SK-N-SH (cell line): Measurements from ENCODE around the gene RPSA. TPM values are rescaled to one million over a fixed set of nuclear protein-coding genes. Genes with fewer than 3 reads are reported as not detected.

Experiments
- CTCF ChIA-PET: fragments of 300-600, 350-600 bp; formaldehyde crosslinking; extraction: SDS; loops from one replicate; lab custom pipeline; 2021; lab: Yijun Ruan, JAX
- POLR2A ChIA-PET: fragments of 350-600 bp; sonication (Branson Sonifier 250); formaldehyde crosslinking; extraction: SDS; loops from one replicate; lab custom pipeline; 2020; ENCODE audit warnings: antibody characterized with exemption, inconsistent platforms; lab: Yijun Ruan, JAX
- DNase-seq: peaks from one replicate; pipeline ENCODE4 v3.0.0; 2012
- H2AFZ ChIP-seq: fragments of 200-600 bp; sonication (generic); 2 replicates; pipeline ENCODE4 v1.8.1; 2016; ENCODE audit warnings: antibody characterized with exemption, mild to moderate bottlenecking, low read depth
- H3F3A ChIP-seq: fragments of 200-600 bp; sonication (generic); replicated peaks from 2 replicates; pipeline ENCODE3; 2016; ENCODE audit warnings: antibody characterized with exemption, mild to moderate bottlenecking; ENCODE audit not compliant: insufficient read depth
- H3K27ac ChIP-seq, 2 experiments: fragments of 200-500 bp in 1 of 2; fragments of 200-600 bp in 1 of 2; sonication (Bioruptor generic) in 1 of 2; sonication (generic), shearing (Covaris generic) in 1 of 2; 2 replicates each; pipeline versions ENCODE4 v1.5.1 to v1.6.1; 2014 to 2016; ENCODE audit warnings: low read depth in 2 of 2, inconsistent platforms in 1 of 2, low read length in 1 of 2, mild to moderate bottlenecking in 1 of 2, mixed read lengths in 1 of 2
- H3K27me3 ChIP-seq: fragments of 200-600 bp; sonication (generic), shearing (Covaris generic); 2 replicates; pipeline ENCODE4 v1.6.1; 2016; ENCODE audit warnings: mixed run types; ENCODE audit not compliant: insufficient read depth
- H3K36me3 ChIP-seq, 2 experiments: fragments of 200-500 bp in 1 of 2; fragments of 200-600 bp in 1 of 2; sonication (Bioruptor generic) in 1 of 2; sonication (generic) in 1 of 2; replicated peaks in 1 of 2; 2 replicates each; pipeline versions ENCODE3 to v1.5.1; 2014 to 2016; ENCODE audit warnings: low read length in 1 of 2, mild to moderate bottlenecking in 1 of 2; ENCODE audit not compliant: insufficient read depth in 2 of 2, control insufficient read depth in 1 of 2
- H3K4me1 ChIP-seq, 2 experiments: fragments of 200-500 bp in 1 of 2; fragments of 200-600 bp in 1 of 2; sonication (Bioruptor generic) in 1 of 2; sonication (generic), shearing (Covaris generic) in 1 of 2; 2 replicates each; pipeline versions ENCODE4 v1.5.1 to v1.6.1; 2014 to 2016; ENCODE audit warnings: low read depth in 1 of 2, low read length in 1 of 2, mixed run types in 1 of 2; ENCODE audit not compliant: insufficient read depth in 2 of 2, control insufficient read depth in 1 of 2
- H3K4me2 ChIP-seq: fragments of 200-600 bp; sonication (generic), shearing (Covaris generic); 2 replicates; pipeline ENCODE4 v1.6.1; 2017; ENCODE audit warnings: mixed run types
- H3K4me3 ChIP-seq, 2 experiments: fragments of 200-500 bp in 1 of 2; fragments of 200-600 bp in 1 of 2; sonication (Bioruptor generic) in 1 of 2; sonication (generic), shearing (Covaris generic) in 1 of 2; 2 replicates each; pipeline versions ENCODE4 v1.5.1 to v1.8.1; 2014 to 2016; ENCODE audit warnings: low read depth in 2 of 2, inconsistent platforms in 1 of 2, low read length in 1 of 2, mild to moderate bottlenecking in 1 of 2, mixed read lengths in 1 of 2, moderate library complexity in 1 of 2
- H3K79me2 ChIP-seq: fragments of 200-600 bp; sonication (generic); 2 replicates; pipeline ENCODE4 v1.8.1; 2017; ENCODE audit warnings: mild to moderate bottlenecking; ENCODE audit not compliant: insufficient read depth
- H3K9ac ChIP-seq: fragments of 200-600 bp; sonication (generic); 2 replicates; pipeline ENCODE4 v1.6.1; 2017; ENCODE audit warnings: mixed run types
- H3K9me2 ChIP-seq: fragments of 200-600 bp; sonication (generic); 2 replicates; pipeline ENCODE4 v1.6.1; 2017; ENCODE audit warnings: mixed run types
- H3K9me3 ChIP-seq: fragments of 200-600 bp; sonication (generic); 2 replicates; pipeline ENCODE4 v1.6.1; 2017; ENCODE audit warnings: mixed run types, mild to moderate bottlenecking, moderate library complexity
- H4K20me1 ChIP-seq: fragments of 200-600 bp; sonication (generic); 2 replicates; pipeline ENCODE4 v1.6.1; 2017; ENCODE audit warnings: mild to moderate bottlenecking, mixed run types; ENCODE audit not compliant: insufficient read depth
- EZH2phosphoT487 ChIP-seq: fragments of 200-600 bp; sonication (generic); IDR thresholded peaks from 2 replicates; pipeline ENCODE4 v1.6.1; 2017; ENCODE audit warnings: low read depth, mixed run types, mild to moderate bottlenecking, antibody characterized with exemption, moderate library complexity, borderline replicate concordance
- FOSL2 ChIP-seq: IDR thresholded peaks from 2 replicates; pipeline ENCODE4 v1.4.0; 2012; ENCODE audit warnings: low read depth, mild to moderate bottlenecking, moderate library complexity, borderline replicate concordance
- MAX ChIP-seq: IDR thresholded peaks from 2 replicates; pipeline ENCODE4 v1.4.0; 2012; ENCODE audit warnings: low read depth
- MEF2A ChIP-seq: IDR thresholded peaks from 2 replicates; pipeline ENCODE4 v1.4.0; 2012; ENCODE audit warnings: low read depth, borderline replicate concordance
- MXI1 ChIP-seq: IDR thresholded peaks from 2 replicates; pipeline ENCODE4 v1.6.1; 2012; ENCODE audit warnings: mild to moderate bottlenecking, low read depth, low read length, improper control_type of control experiment
- NFIC ChIP-seq: IDR thresholded peaks from 2 replicates; pipeline ENCODE4 v1.4.0; 2012; ENCODE audit warnings: borderline replicate concordance
- NRF1 ChIP-seq: IDR thresholded peaks from 2 replicates; pipeline ENCODE4 v1.6.1; 2012; ENCODE audit warnings: low read depth, mild to moderate bottlenecking, low read length
- PBX3 ChIP-seq: IDR thresholded peaks from 2 replicates; pipeline ENCODE4; 2012
- POLR2AphosphoS5 ChIP-seq: IDR thresholded peaks from 2 replicates; pipeline ENCODE4 v1.6.1; 2012; ENCODE audit warnings: low read depth, low read length
- RAD21 ChIP-seq: IDR thresholded peaks from 2 replicates; pipeline ENCODE4 v1.6.1; 2012; ENCODE audit warnings: mild to moderate bottlenecking, low read length
- RFX5 ChIP-seq: IDR thresholded peaks from 2 replicates; pipeline ENCODE4 v1.6.1; 2012; ENCODE audit warnings: mild to moderate bottlenecking, improper control_type of control experiment, low read length
- SMC3 ChIP-seq: IDR thresholded peaks from 2 replicates; pipeline ENCODE4 v1.6.1; 2012; ENCODE audit warnings: low read depth, low read length, improper control_type of control experiment
- TAF1 ChIP-seq: IDR thresholded peaks from 2 replicates; pipeline ENCODE4 v1.6.1; 2012; ENCODE audit warnings: low read depth, mild to moderate bottlenecking, low read length, moderate library complexity, borderline replicate concordance
- TCF12 ChIP-seq: IDR thresholded peaks from 2 replicates; pipeline ENCODE4 v1.4.0; 2012
- TEAD4 ChIP-seq: IDR thresholded peaks from 2 replicates; pipeline ENCODE4 v1.4.0; 2012; ENCODE audit warnings: mild to moderate bottlenecking, borderline replicate concordance; ENCODE audit not compliant: insufficient read depth
- YY1 ChIP-seq: IDR thresholded peaks from 2 replicates; pipeline ENCODE4 v1.4.0; 2012; ENCODE audit warnings: low read depth, mild to moderate bottlenecking
- WGBS: methylation state at CpG from one replicate; pipeline ENCODE4 v1.1.6; 2017; ENCODE audit warnings: low lambda C conversion rate; 5-methylcytosine and 5-hydroxymethylcytosine counted together
- polyA plus RNA-seq, 3 experiments: library from polyadenylated mRNA; depleted of rRNA; stranded (reverse); fragments of >200 nt; gene quantifications; 2 replicates each; pipeline ENCODE4 v1.2.3, GENCODE V29; 2012

RPSA gene
- polyA plus RNA-seq, 1 of the 3 experiments (the other 2 are of a cell fraction): 2,958 TPM

DNA sequence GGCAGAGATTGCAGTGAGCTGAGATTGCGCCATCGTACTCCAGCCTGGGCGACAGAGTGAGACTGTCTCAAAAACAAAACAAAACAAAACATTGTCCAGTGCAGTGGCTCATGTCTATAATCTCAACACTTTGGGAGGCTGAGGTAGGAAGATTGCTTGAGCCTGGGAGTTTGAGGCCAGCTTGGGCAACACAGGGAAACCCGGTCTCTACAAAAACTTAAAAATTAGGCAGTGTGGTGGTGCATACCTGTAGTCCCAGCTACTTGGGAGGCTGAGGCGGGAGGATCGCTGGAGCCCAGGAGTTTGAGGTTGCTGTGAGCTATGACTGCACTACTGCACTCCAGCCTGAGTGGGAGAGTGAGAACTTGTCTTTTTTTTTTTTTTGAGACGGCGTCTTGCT is 33.8 kb downstream of the RPSA start:
- H2AFZ ChIP-seq: no peak overlapping the region
- no peaks in the 10 kb centered on the region for H3K36me3 ChIP-seq
- H3K4me1 ChIP-seq: peaks cover 0 to 5% of the 10 kb centered on the region in 2 experiments; a peak in 1 of 4 replicates
- H3K9ac ChIP-seq: no peak overlapping the region
- no peaks in the 10 kb centered on the region for H4K20me1 ChIP-seq
- no peak overlapping the region for H3K4me2 ChIP-seq
- no peak for DNase-seq
- no peak overlapping the region for H3K27ac ChIP-seq
- 89% methylated on average over 8 of the region's 8 CpGs for WGBS
- TF ChIP-seq NFIC (no peak), SMC3 (no peak), RFX5 (no peak), TEAD4 (no peak), NRF1 (no peak), MXI1 (no peak), EZH2phosphoT487 (no peak), MEF2A (no peak), MAX (no peak), FOSL2 (no peak), POLR2AphosphoS5 (no peak), RAD21 (no peak), PBX3 (no peak), TCF12 (no peak), TAF1 (no peak)
- TF ChIP-seq, all 33 proteins: peak for 0
- Histone ChIP-seq H3K27me3 (no peaks in the 10 kb centered on the region), H3K9me2 (no peaks in the 10 kb centered on the region), H3K9me3 (no peaks in the 10 kb centered on the region), H3K4me3 (no peak overlapping the region), H3F3A (no peaks in the 10 kb centered on the region), H3K79me2 (no peaks in the 10 kb centered on the region)
- CTCF ChIA-PET: interaction anchor here (0.9 to 10.4 kb wide), 4 partner anchors 7 to 166 kb away, joined by 3 to 145 read pairs (median 6); no protein-coding TSS in a partner anchor
- POLR2A ChIA-PET: no interaction called here

DNA sequence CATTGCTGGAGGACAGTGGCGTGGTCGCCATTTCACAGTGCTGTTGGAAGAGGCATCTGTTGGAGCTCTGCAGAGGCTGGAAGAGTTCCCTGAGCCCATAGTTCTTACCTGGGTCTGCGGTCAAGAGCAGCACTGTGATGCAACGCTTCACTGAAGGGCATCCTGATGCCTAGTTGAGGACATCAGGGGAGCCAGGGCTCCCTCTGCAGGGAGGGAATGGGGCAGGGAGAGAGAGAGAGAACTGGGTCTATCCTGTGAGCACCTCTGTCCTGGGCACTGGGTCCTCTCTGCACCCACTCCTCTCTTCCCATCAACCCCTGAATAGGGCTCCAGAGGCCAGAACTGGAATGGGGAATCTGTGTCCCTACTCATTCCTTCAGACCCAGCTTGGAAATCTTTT is 37.0 kb downstream of the RPSA start:
- no peaks in the 10 kb centered on the region for H4K20me1 ChIP-seq
- peaks cover 0 to 6% of the 10 kb centered on the region in 2 experiments; a peak in 1 of 4 replicates for H3K4me1 ChIP-seq
- TF ChIP-seq TCF12: no peak
- TF ChIP-seq MXI1: no peak
- TF ChIP-seq YY1: no peak
- TF ChIP-seq, all 33 proteins: peak for 0
- Histone ChIP-seq H3K36me3 (no peaks in the 10 kb centered on the region), H3K9ac (no peak overlapping the region), H2AFZ (no peak overlapping the region), H3K27me3 (no peaks in the 10 kb centered on the region), H3K4me3 (no peak overlapping the region), H3K9me3 (no peaks in the 10 kb centered on the region), H3F3A (no peaks in the 10 kb centered on the region), H3K27ac (no peak overlapping the region), H3K79me2 (no peaks in the 10 kb centered on the region), H3K4me2 (no peak overlapping the region), H3K9me2 (no peaks in the 10 kb centered on the region)
- POLR2A ChIA-PET: no interaction called here
- CTCF ChIA-PET: interaction anchor here (1.7 to 10.4 kb wide), 2 partner anchors 36 to 56 kb away, joined by 6 to 145 read pairs; no protein-coding TSS in a partner anchor
- WGBS: 87% methylated on average over 3 of the region's 4 CpGs
- no peak for DNase-seq
